ENCODE data around the gene SRPK2.

Gene SRPK2

GRCh38 chr7:105126436-105126975 lies 262.2 kb downstream of the SRPK2 start:
- DNase-seq = no peak

- DNase-seq = no peak
Measured at GRCh38 chr7:105125745-105126144, 263.0 kb downstream of the SRPK2 start.

DNA sequence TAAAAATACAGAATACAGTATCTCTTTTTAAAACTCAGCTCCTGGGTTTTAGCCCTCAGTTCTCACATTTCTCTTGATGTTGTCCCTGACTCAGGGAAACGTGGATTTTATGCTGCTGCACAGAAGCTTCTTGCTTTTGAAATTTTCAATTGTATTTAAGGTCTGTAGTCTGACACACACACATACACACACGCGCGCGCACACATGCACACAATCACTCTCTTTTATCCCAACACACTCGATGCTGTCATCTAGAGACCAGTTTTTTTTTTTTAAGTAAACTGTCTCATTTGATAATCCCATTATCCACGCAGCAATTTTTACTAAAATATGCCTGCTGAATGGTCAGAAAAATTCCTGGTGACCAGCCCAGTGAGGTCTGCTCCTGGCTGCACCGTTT lies 266.1 kb downstream of the SRPK2 start:
- no peak for DNase-seq

- DNase-seq = no peak
Measured at GRCh38 chr7:105118612-105119600, 269.8 kb downstream of the SRPK2 start.

DNA sequence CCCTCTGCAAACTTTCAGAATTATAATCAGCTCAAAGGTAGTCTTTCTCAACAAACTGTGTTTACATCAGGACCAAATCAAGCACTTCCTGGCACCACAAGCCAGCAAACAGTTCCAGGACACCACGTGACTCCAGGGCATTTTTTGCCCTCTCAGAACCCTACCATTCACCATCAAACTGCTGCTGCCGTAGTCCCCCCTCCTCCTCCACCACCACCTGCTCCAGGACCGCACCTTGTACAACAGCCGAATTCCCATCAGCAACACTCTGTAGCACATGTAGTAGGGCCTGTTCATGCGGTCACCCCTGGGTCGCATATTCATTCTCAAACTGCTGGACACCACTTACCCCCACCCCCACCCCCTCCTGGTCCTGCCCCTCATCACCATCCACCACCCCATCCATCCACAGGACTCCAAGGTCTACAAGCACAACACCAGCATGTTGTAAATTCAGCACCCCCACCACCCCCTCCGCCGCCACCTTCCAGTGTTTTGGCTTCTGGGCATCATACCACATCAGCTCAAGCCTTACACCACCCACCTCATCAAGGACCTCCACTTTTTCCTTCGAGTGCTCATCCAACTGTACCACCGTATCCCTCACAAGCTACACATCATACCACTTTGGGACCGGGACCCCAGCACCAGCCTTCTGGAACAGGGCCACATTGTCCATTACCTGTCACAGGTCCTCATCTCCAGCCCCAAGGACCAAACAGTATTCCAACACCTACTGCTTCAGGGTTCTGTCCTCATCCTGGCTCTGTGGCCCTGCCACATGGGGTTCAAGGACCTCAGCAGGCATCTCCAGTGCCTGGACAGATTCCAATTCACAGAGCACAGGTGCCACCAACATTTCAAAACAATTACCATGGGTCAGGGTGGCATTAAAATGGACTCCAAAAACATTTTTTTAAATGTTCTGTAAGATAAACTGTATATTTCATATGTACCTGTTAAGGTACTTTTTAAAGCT lies 276.0 kb downstream of the SRPK2 start:
- no peak for DNase-seq

DNA sequence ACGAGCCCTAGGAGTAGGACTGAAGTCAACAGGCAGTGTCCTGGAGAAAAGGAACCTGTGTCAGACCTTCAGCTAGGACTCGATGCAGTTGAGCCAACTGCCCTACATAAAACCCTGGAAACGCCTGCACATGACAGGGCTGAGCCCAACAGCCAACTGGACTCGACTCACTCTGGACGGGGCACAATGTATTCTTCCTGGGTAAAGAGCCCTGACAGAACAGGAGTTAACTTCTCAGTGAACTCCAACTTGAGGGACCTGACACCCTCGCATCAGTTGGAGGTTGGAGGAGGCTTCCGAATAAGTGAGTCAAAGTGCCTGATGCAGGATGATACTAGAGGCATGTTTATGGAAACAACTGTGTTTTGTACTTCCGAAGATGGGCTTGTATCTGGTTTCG lies 281.3 kb downstream of the SRPK2 start:
- no peak for DNase-seq

- no peak for DNase-seq
Measured at GRCh38 chr7:105106473-105106872, 282.2 kb downstream of the SRPK2 start.

- DNase-seq = no peak
Measured at GRCh38 chr7:105105579-105105978, 283.1 kb downstream of the SRPK2 start.

DNA sequence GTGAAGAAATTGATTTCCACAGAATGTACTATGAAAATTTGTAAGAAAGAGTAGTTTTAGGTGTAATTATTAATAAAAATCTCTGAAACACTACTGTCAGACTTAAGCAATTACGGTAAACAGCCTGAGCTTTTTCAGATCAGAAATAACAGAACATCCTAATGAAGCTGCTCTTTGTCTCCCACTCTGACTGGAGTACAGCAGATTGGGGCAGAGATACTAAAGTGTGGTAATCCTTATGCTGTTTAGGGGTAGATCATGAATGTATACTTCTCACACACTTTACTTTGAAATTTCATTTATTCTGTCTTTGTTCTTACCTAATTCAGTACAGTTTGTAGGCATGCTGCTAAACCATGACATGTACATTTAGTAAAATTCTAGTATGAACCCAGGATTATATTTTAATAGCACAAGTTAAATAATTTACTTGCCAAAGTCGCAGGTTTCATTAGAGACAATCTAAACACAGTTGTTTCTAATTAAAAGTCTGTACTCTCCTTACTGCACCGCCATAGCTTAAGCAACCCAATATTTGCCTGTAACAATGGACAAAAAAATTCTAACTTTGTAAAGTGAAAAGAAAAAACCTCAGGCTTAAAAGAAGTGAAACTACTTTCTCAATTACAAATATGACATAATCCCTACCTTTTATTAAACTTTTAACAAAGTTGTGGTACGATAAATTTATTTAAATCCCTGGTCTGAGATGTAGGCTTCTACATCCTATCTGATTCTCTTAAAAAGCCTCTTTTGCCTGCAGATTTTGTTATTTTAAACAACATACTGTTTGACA lies 286.0 kb downstream of the SRPK2 start:
- no peak for DNase-seq

GRCh38 chr7:105101864-105102263 lies 286.9 kb downstream of the SRPK2 start:
- DNase-seq = no peak

- no peak for DNase-seq
Measured at GRCh38 chr7:105098863-105099515, 289.7 kb downstream of the SRPK2 start.

DNA sequence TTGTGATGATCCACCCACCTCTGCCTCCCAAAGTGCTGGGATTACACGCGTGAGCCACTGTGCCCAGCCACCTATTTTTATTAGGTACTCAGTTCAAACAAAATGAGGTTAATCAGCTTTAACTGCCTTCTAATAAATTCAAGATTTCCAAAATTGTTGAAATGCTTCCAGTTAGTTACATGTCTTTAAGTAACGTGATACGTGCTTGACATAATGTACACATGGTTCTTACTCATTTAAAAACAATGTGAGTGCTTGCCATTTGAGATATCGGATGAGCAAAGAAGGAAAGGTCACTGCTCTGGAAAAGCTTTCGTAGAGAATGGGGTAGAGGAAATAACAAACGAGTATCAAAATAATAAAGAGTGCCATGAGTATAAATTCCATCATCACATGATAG lies 291.1 kb downstream of the SRPK2 start:
- DNase-seq = no peak

DNA sequence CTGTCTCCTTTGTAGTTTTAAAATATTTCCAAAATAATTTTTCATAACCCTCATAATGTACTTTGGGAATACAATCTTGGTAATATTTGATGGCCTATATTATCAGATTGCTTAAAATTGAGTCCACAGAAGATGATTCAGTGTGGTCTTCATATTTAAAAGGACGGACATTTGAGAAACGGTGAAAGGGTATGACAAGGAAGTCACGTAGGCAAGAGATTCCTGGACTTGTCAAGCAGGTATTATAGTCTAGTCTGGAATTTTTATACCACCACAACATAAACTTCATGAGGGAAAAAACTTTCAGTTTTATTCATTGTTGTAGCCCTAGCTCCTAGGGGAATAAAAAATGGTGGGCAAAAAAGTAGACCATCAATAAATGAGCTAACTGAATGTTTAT lies 292.4 kb downstream of the SRPK2 start:
- no peak for DNase-seq

DNA sequence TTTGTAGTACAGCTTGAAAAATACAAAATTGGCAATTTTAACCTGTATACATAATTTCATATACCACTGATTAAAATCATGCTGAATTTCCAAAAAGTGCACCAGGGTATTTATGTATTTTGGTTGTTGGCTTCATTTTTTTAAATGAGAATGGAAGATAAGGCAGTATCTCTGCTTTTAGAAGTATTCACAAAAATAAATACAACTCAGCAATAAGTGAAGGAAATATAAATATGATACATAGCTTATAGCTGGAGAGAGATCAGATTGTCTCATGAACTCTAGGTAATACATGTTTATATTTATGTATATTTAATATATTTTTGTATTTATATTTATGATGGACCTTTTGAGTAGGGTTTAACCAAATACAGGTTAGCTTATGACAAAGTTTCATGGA lies 293.8 kb downstream of the SRPK2 start:
- DNase-seq = no peak

- no peak for DNase-seq
Measured at GRCh38 chr7:105088456-105088855, 300.3 kb downstream of the SRPK2 start.

- no peak for DNase-seq
Measured at GRCh38 chr7:105087981-105088380, 300.7 kb downstream of the SRPK2 start.

DNA sequence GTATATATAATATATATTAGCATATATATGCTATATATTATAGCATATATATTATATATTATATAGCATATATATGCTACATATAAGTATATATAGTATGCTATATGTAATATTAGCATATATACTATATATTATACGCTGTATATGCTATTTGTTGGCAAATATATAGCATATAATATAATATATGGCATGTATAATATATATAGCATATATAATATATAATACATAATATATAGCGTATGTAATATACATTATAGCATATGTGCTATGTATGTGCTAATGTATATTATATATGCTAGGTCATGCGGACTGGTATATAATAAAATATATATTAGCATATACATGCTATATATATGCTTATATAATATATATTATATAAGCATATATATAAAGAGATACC lies 301.9 kb downstream of the SRPK2 start:
- DNase-seq = no peak

- DNase-seq = no peak
Measured at GRCh38 chr7:105084581-105084980, 304.1 kb downstream of the SRPK2 start.

- no peak for DNase-seq
Measured at GRCh38 chr7:105079348-105079747, 309.4 kb downstream of the SRPK2 start.

DNA sequence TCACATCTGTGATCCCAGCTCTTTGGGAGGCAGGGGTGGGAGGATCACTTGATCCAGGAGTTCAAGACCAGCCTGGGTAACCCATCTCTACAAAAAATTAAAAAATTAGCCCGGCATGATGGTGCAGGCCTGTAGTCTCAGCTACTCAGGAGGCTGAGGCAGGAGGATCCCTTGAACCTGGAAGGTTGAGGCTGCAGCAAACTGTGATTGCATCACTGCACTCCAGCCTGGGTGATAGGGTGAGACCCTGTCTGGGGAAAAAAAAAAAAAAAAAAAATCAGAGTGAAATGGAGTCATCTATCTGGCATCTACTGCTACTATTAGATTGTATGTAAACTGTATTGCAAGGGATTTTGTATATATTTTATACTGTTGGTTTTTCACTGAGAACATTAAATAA lies 315.6 kb downstream of the SRPK2 start:
- DNase-seq = no peak

GRCh38 chr7:105068886-105069285 lies 319.8 kb downstream of the SRPK2 start:
- DNase-seq = no peak

DNA sequence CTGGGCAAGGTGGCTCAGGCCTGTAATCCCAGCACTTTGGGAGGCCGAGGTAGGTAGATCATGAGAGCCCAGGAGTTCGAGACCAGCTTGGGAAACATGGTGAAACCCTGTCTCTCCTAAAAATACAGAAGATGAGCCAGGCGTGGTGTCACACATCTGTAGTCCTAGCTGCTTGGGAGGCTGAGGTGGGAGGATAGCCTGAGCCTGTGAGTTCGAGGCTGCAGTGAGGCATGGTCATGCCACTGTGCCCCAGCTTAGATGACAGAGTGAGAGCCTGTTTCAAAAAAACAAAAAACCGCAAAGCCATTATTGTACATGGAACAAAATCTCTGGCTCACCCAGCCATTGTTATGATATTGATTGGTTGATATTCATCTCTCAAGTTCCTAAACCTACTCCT lies 321.0 kb downstream of the SRPK2 start:
- DNase-seq = no peak

All from SHP77 treated with DMSO at 0.1 percent for 48 hours (cell line).